CD14-positive monocyte (primary cell): Measurements from ENCODE around the gene ACACB. TPM values are rescaled to one million over a fixed set of nuclear protein-coding genes. Genes with fewer than 3 reads are reported as not detected.
A peak's percentile ranks its signal among the peaks of the same experiment; 100 is the strongest.

Experiments
- DNase-seq, 3 donors: peaks; one replicate each; pipeline ENCODE4 v3.0.0-alpha.2; 2011 to 2022
- H2AFZ ChIP-seq: 2 replicates; pipeline ENCODE4 v1.6.0; 2012; ENCODE audit warnings: mild to moderate bottlenecking, low read depth, low read length, inconsistent platforms; ENCODE audit not compliant: insufficient read depth, poor library complexity, severe bottlenecking
- H3K27ac ChIP-seq, 2 donors: 1 replicate in 1 of 2; 2 replicates in 1 of 2; pipeline ENCODE4 v1.5.1; 2012 to 2013; ENCODE audit warnings: low read length in 2 of 2, control low read depth in 1 of 2, inconsistent platforms in 1 of 2, low read depth in 1 of 2, mild to moderate bottlenecking in 1 of 2
- H3K27me3 ChIP-seq, 2 donors: one replicate each; pipeline versions ENCODE4 v1.6.0 to v1.6.1; 2011 to 2013; ENCODE audit warnings: low read length in 2 of 2; ENCODE audit not compliant: control insufficient read depth in 2 of 2, insufficient read depth in 2 of 2
- H3K36me3 ChIP-seq, 2 donors: replicated peaks in 1 of 2; 1 replicate in 1 of 2; 2 replicates in 1 of 2; pipeline versions ENCODE4 v1.5.1 to v1.6.1; 2012 to 2013; ENCODE audit warnings: low read length in 2 of 2, control low read depth in 1 of 2, inconsistent platforms in 1 of 2, mild to moderate bottlenecking in 1 of 2; ENCODE audit not compliant: insufficient read depth in 2 of 2, control insufficient read depth in 1 of 2
- H3K4me1 ChIP-seq, 2 donors: 1 replicate in 1 of 2; 2 replicates in 1 of 2; pipeline versions ENCODE4 v1.5.1 to v1.6.1; 2012 to 2013; ENCODE audit warnings: low read length in 2 of 2, control low read depth in 1 of 2, inconsistent platforms in 1 of 2, mild to moderate bottlenecking in 1 of 2, moderate library complexity in 1 of 2; ENCODE audit not compliant: insufficient read depth in 2 of 2, control insufficient read depth in 1 of 2
- H3K4me2 ChIP-seq: replicated peaks from 2 replicates; pipeline ENCODE3; 2012; ENCODE audit warnings: low read length, moderate library complexity, mild to moderate bottlenecking; ENCODE audit not compliant: poor library complexity, severe bottlenecking; ENCODE audit errors: extremely low read depth
- H3K4me3 ChIP-seq, 3 experiments: fragments of 200-600 bp in 1 of 3; sonication (generic) in 1 of 3; replicated peaks in 1 of 3; 1 replicate in 2 of 3; 2 replicates in 1 of 3; pipeline ENCODE4 v1.5.1; 2011 to 2013; ENCODE audit warnings: low read length in 3 of 3, mild to moderate bottlenecking in 3 of 3, control low read depth in 2 of 3, low read depth in 2 of 3, inconsistent platforms in 1 of 3, moderate library complexity in 1 of 3
- H3K79me2 ChIP-seq: 2 replicates; pipeline ENCODE4 v1.6.0; 2012; ENCODE audit warnings: mild to moderate bottlenecking, control low read depth, inconsistent platforms, low read length, moderate library complexity; ENCODE audit not compliant: insufficient read depth
- H3K9ac ChIP-seq: 2 replicates; pipeline ENCODE4 v1.6.0; 2017; ENCODE audit warnings: low read length, mild to moderate bottlenecking; ENCODE audit not compliant: insufficient read depth, poor library complexity, severe bottlenecking
- H3K9me3 ChIP-seq, 2 donors: replicated peaks in 1 of 2; 1 replicate in 1 of 2; 2 replicates in 1 of 2; pipeline versions ENCODE4 v1.5.1 to v1.6.1; 2012 to 2013; ENCODE audit warnings: low read length in 2 of 2, control low read depth in 1 of 2; ENCODE audit not compliant: control insufficient read depth in 1 of 2, insufficient read depth in 1 of 2
- H4K20me1 ChIP-seq: 2 replicates; pipeline ENCODE4 v1.6.0; 2012; ENCODE audit warnings: mild to moderate bottlenecking, low read length, control low read depth, moderate library complexity; ENCODE audit not compliant: insufficient read depth
- H3K27ac Mint-ChIP-seq, 7 donors: one replicate each; pipeline ENCODE4 v1.8.0; 2020; ENCODE audit warnings: mild to moderate bottlenecking in 7 of 7, mixed read lengths in 7 of 7, moderate library complexity in 6 of 7, inconsistent platforms in 2 of 7
- H3K27me3 Mint-ChIP-seq, 3 donors: one replicate each; pipeline ENCODE4 v1.8.0; 2021 to 2022; ENCODE audit warnings: low read depth in 3 of 3, mild to moderate bottlenecking in 3 of 3, mixed read lengths in 3 of 3, moderate library complexity in 3 of 3, inconsistent platforms in 1 of 3
- H3K36me3 Mint-ChIP-seq, 2 donors: one replicate each; pipeline ENCODE4 v1.8.0; 2020; ENCODE audit warnings: mixed read lengths in 2 of 2, inconsistent platforms in 1 of 2, mild to moderate bottlenecking in 1 of 2
- H3K4me1 Mint-ChIP-seq: one replicate; pipeline ENCODE4 v1.8.0; 2020; ENCODE audit warnings: mild to moderate bottlenecking, mixed read lengths
- H3K4me3 Mint-ChIP-seq, 2 donors: one replicate each; pipeline ENCODE4 v1.8.0; 2020; ENCODE audit warnings: mild to moderate bottlenecking in 2 of 2, mixed read lengths in 2 of 2, moderate library complexity in 1 of 2
- H3K9me3 Mint-ChIP-seq, 7 donors: one replicate each; pipeline ENCODE4 v1.8.0; 2020 to 2022; ENCODE audit warnings: mixed read lengths in 7 of 7, mild to moderate bottlenecking in 6 of 7, moderate library complexity in 6 of 7, inconsistent platforms in 2 of 7
- CTCF ChIP-seq: fragments of 200-600 bp; IDR thresholded peaks from one replicate; pipeline ENCODE4 v1.8.0; 2022; ENCODE audit warnings: antibody characterized with exemption, mild to moderate bottlenecking
- WGBS: methylation state at CpG from one replicate; pipeline ENCODE4 v1.1.5; 2013; ENCODE audit warnings: missing lambda C conversion rate; ENCODE audit not compliant: insufficient coverage; 5-methylcytosine and 5-hydroxymethylcytosine counted together
- intact Hi-C, 2 donors: fragments of 100-400 bp; cut with micrococcal nuclease; formaldehyde crosslinking; loops; one replicate each; pipeline versions ENCODE4 v1.15.0 to v1.15.1; 2023
- polyA plus RNA-seq, 3 donors: library from polyadenylated mRNA; depleted of rRNA in 1 of 3; unstranded in 2 of 3; stranded (reverse) in 1 of 3; fragments of 300-500 nt in 2 of 3; fragments of >200 nt in 1 of 3; fragmentation: Illumina TruSeq in 2 of 3; gene quantifications; 1 replicate in 2 of 3; 2 replicates in 1 of 3; pipeline ENCODE4 v1.2.3, GENCODE V29; 2012 to 2021

The ACACB gene
- polyA plus RNA-seq, 3 donors = 0.14 to 5.0 (median 1.9) TPM

GRCh38 chr12:109230193-109230592 lies 113.8 kb downstream of the ACACB start:
- Histone ChIP-seq H3K4me3 (no peak overlapping the region), H3K4me1 (no peaks in the 10 kb centered on the region), H3K27me3 (no peaks in the 10 kb centered on the region), H3K4me2 (no peak overlapping the region), H4K20me1 (no peaks in the 10 kb centered on the region), H2AFZ (no peak overlapping the region), H3K9me3 (no peaks in the 10 kb centered on the region), H3K27ac (no peak overlapping the region), H3K36me3 (no peaks in the 10 kb centered on the region), H3K79me2 (no peaks in the 10 kb centered on the region), H3K9ac (no peak overlapping the region)
- Mint-ChIP-seq H3K4me3 (no peak overlapping the region), H3K4me1 (no peaks in the 10 kb centered on the region), H3K27ac (peak overlapping the region in 1 of 7 donors; percentile 18), H3K9me3 (no peaks in the 10 kb centered on the region), H3K36me3 (peaks cover 21 to 24% of the 10 kb centered on the region in 2 donors), H3K27me3 (peaks cover 0 to 1% (median 0%) of the 10 kb centered on the region in 3 donors)
- intact Hi-C loops = no loop called here
- DNase-seq = no peak
- no CpG with 5 or more reads among the region's 2 CpGs for WGBS
- no peak for TF ChIP-seq CTCF

- WGBS = no CpG with 5 or more reads among the region's 7 CpGs
- Histone ChIP-seq H3K36me3 (peaks cover 0 to 10% of the 10 kb centered on the region in 2 donors), H3K27ac (no peak overlapping the region), H3K9me3 (no peaks in the 10 kb centered on the region), H2AFZ (no peak overlapping the region), H4K20me1 (no peaks in the 10 kb centered on the region), H3K4me2 (no peak overlapping the region), H3K79me2 (no peaks in the 10 kb centered on the region), H3K27me3 (no peaks in the 10 kb centered on the region), H3K9ac (no peak overlapping the region), H3K4me3 (no peak overlapping the region), H3K4me1 (no peaks in the 10 kb centered on the region)
- Mint-ChIP-seq H3K4me1 (no peaks in the 10 kb centered on the region), H3K27ac (peak overlapping the region in 1 of 7 donors; percentile 33), H3K4me3 (no peak overlapping the region), H3K27me3 (peaks cover 0 to 1% (median 0%) of the 10 kb centered on the region in 3 donors), H3K36me3 (peaks cover 28 to 35% of the 10 kb centered on the region in 2 donors), H3K9me3 (no peaks in the 10 kb centered on the region)
- DNase-seq = no peak
- no peak for TF ChIP-seq CTCF
- intact Hi-C loops = no loop called here
Measured at GRCh38 chr12:109232731-109233130, 116.3 kb downstream of the ACACB start.
